Stimulated activated CD8-positive, alpha-beta memory T cell treated with anti-CD3 and anti-CD28 coated beads, Interleukin-7, amount 100 ng/mL, for 48 hours (primary cell): ENCODE data around the gene MFN2.
"Not testable (repeated sequence)": the region's sequence is repeated elsewhere in the genome, so short reads cannot be mapped to it uniquely, and the experiment has no call there.

Experiments used
- DNase-seq, 2 donors: peaks; one replicate each; pipeline ENCODE4 v3.0.0-alpha.2; 2020; ENCODE audit warnings: low read depth in 1 of 2; ENCODE audit errors: extremely low read depth in 1 of 2

MFN2 gene

DNA sequence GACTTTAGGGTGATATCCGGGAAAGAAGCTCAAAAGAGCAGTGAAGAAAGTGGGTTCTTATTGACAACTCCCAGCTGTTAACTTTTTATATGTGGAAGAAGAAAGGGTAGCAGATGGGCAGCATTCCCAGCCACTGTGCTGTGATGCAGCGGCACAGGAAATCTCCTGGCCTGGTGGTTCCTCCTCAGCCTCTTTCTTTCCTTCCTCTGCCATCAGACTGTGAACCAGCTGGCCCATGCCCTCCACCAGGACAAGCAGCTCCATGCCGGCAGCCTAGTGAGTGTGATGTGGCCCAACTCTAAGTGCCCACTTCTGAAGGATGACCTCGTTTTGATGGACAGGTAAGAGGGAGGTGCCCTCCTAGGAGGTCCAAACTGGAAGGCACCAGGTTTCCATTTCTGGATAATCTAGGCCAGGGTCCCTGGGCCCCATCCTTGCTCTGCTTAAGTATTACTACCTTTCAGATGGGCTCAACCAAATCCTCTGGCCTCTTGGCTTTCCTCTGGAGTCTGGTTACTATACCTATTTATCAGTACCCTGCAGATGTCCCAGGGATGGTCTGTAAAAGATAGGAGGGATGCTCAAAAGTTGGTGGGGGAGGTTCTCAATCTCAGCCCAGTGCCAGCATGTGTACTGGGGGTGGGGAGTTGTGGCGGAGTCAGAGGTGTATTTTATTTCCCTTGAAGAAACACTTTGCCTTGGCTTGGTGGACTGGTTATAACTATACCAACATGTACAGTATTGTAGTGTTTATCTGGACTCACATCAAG is 17.0 kb downstream of the MFN2 start:
- DNase-seq: no peak

DNA sequence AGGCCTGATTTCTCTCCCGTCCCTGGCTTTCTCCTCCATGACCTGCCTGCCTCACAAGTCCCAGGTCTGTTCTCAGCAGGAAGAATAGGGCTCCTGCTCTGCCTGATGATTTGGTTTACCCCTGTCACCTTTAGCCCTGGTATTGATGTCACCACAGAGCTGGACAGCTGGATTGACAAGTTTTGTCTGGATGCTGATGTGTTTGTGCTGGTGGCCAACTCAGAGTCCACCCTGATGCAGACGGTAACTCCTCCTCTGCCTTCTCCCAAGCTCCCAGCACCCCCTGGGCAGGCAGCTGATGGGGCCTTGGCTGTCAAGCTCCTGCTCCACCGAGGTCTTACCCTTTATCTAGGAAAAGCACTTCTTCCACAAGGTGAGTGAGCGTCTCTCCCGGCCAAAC is 18.4 kb downstream of the MFN2 start:
- no peak for DNase-seq

DNA sequence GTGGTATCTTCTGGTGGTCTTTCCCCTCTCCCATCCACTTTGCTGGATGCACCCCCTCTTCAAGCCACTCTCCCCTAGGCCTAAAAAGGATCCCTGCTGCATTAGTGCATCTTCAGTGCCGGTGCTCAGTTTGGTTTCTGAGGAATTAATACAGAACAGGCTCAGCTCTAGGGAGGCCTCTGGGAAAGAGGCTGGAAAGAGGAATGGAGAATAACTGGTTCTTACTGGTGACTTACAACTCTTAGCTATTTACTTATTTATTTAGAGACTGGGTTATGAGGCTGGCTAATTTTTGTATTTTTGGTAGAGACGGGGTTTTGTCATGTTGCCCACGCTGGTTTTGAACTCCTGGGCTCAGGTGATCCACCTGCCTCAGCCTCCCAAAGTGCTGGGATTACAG is 19.0 kb downstream of the MFN2 start:
- no peak for DNase-seq

DNA sequence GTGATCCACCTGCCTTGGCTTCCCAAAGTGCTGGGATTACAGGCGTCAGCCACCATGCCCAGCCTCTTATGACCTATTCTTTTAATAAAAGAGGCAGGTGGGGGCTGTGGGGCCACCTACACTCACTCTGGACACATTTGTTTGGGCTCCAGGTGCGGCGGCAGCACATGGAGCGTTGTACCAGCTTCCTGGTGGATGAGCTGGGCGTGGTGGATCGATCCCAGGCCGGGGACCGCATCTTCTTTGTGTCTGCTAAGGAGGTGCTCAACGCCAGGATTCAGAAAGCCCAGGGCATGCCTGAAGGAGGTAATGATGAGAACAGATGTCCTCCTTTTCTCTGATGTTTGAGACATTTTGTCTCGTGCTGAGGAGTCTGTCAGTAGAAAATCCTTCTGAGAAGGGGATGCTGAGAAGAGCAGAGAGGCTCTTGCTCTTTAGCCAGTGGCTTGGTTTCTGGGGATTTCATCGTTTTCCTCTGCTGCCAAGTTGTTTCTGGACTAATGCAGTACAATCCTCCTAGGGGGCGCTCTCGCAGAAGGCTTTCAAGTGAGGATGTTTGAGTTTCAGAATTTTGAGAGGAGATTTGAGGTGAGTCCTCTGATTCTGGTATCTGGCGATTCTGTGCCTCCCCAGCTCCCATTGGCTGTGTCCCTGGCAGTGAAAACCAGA is 21.1 kb downstream of the MFN2 start:
- DNase-seq: no peak

DNA sequence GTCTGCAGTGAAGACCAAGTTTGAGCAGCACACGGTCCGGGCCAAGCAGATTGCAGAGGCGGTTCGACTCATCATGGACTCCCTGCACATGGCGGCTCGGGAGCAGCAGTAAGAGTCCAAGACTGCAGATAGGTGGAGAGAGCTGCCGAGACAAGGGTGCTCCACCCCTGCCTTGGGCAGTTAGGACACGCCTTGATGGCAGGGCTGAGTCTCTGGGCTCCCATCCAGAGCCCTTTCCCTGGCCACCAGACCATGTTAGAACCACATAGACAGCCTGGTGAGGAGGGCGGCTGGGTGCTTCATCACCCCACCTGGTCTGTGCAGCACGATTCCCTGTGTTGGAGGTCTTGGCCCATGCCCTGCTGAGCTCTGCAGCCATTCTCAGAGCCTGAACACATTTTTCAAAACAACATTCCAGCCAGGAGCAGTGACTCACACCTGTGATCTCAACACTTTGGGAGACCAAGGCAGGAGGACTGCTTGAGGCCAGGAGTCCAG is 21.8 kb downstream of the MFN2 start:
- no peak for DNase-seq

DNA sequence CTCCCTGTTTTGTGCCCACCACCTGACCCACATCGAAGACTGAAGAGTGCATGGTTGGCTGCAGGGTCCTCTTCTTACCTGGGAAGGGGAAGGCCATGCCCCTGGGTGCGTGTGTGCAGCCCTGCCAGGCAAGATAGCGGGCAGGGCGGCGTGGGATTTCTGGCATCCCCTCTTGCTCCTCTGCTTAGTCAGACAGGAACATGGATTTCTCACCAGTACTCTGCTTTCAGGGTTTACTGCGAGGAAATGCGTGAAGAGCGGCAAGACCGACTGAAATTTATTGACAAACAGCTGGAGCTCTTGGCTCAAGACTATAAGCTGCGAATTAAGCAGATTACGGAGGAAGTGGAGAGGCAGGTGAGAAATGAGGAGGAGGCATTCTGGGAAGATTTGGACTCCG is 23.5 kb downstream of the MFN2 start:
- no peak for DNase-seq

DNA sequence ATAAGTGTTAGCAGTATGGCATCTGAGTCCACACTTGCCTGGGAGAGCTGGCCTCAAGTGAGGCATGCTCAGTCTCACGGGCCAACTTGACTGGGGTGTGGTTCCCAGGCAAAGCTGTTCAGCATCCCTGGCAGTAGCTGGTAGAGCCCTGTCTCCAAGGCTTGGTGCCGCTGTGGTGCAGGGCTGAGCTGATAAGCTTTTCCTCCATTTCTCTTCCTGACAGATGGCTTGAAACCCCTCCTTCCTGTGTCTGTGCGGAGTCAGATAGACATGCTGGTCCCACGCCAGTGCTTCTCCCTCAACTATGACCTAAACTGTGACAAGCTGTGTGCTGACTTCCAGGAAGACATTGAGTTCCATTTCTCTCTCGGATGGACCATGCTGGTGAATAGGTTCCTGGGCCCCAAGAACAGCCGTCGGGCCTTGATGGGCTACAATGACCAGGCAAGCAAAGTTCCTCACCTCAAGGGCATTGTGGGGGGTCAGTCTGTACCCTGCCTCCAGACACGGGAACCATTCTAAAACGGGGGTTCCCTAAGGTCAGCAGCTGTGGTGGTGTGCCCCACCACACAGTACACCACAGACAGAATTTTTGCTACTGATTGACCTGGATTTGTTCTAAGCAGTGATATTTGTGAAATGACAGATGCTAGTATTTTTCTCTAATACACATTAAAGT is 25.4 kb downstream of the MFN2 start:
- DNase-seq: no peak

DNA sequence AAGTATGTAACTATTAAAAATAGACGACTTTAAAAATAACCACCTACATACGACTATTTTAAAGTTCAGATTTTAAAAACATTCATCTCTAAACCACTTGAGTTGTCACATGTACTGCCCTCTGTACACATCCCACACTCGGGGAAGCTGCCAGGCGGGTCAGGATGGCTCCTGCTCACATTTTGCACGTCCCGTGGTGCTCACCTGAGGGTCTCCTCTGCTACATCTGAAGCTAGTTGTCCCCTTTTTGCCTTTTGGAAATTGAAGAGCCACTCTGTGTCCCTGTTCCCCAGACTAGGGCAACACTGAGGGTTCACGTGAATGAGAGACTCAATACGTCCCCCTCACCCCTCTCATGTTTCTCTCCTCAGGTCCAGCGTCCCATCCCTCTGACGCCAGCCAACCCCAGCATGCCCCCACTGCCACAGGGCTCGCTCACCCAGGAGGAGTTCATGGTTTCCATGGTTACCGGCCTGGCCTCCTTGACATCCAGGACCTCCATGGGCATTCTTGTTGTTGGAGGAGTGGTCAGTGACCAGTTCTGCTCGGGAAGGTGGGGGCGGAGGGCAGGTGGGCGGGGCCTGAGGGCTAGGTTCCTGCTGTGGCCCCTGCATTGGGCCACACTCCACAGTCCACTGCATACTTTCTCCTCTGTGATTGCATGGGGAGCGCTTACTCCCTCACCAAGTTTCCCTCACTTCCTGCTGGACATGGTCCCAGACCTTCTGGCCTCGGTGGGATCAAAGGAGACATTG is 26.1 kb downstream of the MFN2 start:
- DNase-seq: no peak

DNA sequence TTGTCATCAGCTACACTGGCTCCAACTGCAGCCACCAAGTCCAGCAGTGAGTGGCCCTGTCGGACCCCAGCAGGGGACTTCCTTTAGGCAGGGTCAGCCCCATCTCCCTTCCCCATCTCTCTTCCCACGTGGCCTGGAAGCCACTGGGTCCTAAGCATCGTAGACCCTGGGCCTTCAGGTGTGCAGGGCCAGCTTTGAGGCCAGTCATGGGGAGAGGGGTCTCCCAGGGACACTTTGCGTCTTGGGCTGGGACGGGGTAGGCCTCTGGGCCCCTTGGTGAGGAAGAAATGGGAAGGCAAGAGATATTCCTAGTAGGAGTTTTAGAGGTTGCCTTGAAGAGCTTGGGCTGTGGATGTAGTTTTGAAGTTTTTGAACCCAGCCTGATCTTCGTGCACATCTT is 27.0 kb downstream of the MFN2 start:
- DNase-seq: no peak

DNA sequence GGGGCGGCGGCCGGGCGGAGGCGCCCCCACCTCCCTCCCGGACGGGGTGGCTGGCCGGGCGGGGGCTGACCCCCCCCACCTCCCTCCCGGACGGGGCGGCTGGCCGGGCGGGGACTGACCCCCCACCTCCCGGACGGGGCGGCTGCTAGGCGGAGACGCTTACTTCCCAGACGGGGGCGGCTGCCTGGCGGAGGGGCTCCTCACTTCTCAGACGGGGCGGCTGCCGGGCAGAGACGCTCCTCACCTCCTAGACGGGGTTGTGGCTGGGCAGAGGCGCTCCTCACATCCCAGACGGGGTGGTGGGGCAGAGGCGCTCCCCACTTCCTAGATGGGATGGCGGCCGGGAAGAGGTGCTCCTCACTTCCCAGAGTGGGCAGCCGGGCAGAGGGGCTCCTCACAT is 28.1 kb downstream of the MFN2 start:
- not testable (repeated sequence) for DNase-seq

DNA sequence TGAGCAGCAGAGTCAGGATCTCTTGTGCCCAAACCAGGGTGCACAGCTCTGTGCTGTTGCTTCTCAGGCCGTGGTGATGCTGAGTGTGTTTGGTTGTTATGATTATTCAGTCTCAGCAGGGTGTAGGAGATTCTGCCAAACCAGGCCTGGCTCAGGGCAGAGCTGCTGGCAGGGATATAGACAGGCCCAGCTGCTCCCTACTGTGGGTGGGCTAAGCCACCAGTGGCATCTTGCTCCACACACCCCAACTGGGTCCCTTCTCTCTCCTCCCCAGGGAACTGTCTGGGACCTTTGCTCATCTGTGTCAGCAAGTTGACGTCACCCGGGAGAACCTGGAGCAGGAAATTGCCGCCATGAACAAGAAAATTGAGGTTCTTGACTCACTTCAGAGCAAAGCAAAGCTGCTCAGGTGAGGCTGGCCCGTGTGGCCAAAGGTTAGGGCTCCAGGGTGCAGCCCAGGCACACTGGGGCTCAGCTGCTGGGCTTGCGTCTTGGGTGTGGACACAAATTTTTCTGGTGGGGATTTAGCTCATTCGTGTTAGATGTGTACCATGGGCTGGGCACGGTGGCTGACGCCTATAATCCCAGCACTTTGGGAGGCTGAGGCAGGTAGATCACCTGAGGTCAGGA is 29.2 kb downstream of the MFN2 start:
- no peak for DNase-seq

DNA sequence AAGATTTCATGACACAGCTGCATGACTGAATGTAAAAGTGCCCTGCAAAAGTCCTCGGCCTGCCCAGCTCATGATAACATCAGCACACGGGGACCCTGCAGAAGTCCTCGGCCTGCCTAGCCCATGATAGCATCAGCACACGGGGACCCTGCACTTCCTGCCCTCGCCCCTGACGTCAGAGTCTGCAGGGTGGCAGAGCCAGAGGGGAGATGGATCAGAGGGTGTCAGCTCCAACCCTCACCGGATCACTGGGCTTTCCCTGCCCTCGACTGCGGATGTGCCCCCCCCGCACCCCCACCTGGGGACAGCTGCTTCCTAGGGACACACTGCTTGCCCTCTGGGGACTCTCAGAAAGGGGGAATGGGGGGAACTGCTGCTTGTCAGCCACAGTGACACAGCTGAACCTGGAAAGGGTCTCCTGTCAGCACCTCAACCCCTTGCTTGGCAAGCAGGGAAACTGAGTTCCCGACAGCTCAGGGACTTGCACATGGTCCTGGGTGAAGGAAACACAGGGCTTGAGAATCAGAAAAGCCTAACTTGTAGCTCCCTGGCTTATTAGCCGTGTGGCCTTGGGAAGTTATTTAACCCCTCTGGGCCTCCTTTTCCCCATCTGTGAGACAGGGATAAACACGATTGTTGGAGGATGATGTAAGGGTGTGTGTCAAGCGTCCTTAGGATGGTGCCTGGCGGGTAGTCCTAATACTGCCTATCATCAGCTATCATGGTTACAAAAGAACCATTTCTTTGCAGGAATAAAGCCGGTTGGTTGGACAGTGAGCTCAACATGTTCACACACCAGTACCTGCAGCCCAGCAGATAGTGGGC is 30.7 kb downstream of the MFN2 start:
- DNase-seq: no peak

DNA sequence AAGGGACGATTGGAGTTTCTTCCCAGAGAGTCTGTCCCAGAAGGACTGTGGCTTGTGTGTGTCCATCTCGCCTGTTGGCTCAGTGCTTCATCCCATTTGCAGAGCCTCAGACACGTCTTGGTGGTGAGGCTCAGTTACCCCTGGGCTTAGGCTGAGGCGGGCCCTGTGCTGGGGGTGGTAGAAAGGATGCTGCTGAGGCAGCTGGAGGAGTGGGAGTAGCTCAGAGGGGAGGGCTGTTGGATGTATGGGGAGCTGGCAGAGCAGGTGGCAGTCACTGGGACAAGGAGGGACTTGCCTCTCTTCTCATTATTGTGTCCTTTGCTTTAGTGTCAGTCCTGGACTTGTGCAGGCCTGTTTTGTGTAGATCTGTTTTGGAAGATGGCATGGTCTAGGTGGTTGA is 31.8 kb downstream of the MFN2 start:
- DNase-seq: no peak

DNA sequence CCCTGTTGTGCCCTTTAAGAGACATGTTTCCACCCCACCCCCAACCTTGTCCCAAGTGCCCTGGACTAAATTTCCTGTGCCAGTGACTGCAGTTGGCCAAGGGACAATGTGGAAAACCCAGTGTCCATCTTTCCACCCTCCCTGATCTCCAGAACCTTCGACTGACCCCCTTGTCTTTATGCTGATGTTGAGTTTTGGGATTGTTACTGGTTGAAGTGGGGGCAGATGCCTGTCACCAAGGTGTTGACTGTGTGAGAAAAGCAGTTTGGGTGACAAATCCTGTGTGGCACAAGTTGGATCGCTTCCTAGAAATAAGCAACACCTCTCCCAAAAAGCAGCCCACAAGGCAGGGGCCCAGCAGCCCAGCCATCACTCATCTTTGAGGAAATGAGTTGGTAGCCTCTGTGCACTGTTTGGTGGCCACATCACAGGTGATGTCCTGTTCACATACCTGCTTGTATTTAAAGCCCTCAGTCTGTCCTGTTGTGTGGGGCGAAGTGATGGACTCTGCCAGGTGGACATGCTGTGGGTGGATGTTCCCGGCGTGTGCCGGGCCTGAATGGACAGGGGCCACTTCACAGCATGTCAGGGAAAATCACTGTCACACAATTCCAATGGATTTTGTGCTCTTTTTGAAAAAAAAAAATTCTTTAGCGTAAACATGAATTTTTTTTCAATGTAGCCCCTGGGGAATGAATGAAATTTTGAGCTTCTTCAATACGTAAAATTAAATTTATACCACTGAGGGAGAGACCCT is 32.5 kb downstream of the MFN2 start:
- DNase-seq: no peak

DNA sequence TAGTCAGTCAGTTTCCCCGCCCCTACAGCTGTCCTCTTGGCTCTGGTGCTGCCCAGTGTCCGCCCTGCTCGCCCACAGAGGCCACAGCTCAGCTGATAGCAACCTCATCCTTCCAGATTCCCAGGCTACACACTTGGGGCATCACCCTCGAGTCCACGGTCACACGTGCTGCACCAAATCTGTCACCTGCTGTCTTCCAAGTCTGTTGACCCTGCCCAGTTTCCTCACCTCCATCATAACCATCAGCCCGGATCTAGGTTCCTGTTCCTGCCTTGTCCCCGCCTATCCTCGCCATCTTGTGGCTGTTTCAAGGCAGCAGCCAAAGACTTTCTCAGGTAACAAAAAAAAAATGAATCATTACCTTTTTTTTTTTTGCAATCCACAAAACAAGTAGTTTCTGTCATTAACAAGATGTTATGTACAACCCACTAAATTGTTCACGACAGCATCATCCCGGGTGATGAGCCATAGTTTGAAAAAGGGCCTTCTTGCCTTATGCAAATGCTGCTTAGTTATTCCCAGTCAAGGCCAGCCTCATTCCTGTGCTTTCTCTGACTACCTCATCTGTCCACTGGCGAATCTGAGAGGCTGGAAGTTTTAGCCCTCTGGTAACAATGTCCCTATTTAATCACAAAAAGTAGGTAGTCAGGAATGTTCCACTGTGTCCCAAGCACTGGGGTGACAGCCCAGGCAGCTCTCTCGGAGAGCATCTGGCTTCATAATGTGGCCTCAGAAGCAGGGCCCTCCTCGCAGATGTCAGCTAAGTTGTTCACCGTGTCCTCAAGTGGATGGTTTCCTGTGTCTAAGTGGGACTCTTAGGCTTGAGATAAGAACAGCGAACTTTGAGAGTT is 34.1 kb downstream of the MFN2 start:
- DNase-seq: no peak

DNA sequence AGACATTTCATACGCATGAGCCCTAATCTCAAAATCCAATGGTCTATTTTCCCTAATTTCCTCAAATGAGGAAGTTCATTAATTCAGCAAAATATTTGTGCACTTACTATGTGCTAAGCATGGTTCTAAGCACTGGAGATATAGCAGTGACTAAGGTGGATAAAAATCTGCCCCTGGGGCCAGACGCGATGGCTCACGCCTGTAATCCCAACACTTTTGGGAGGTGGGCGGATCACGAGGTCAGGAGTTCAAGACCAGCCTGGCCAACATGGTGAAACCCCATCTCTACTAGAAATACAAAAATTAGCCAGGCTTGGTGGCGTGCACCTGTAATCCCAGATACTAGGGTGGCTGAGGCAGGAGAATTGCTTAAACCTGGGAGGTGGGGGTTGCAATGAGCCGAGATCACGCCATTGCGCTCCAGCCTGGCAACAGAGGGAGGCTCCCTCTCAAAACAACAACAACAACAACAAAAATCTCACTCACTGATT is 34.8 kb downstream of the MFN2 start:
- no peak for DNase-seq

DNA sequence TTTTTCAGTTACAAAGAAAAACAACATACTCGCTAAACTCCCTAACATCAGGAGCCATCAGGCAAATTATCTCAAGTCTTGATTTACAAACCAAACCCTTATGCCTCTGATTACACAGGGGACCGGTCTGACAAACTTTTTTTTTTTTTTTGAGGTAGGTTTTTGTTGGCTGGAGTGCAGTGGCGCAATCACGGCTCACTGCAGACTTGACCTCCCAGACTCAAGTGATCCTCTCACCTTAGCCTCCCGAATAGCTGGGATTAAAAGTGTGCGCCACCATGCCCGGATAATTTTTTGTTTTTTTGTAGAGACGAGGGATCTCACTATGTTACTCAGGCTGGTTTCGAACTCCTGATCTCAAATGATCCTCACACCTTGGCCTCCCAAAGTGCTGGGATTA is 35.3 kb downstream of the MFN2 start:
- no peak for DNase-seq

DNA sequence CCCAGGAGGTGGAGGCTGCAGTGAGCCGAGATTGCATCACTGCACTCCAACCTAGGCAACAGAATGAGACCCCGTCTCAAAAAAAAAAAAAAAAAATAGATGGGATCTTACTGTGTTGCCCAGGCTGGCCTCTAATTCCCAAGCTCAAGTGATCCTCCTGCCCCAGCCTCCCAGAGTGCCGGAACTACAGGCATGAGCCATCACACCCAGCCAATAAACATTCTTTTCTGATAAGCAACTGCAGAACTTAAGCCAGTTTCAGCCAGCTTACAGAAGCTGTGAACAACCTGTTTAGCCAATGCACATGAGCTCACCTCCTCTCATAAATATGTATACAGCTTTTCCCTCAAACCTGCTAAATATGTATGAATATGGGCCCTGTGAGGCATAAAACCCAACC is 35.9 kb downstream of the MFN2 start:
- no peak for DNase-seq
